ENCODE measurements around the gene EPHA3.

DNA sequence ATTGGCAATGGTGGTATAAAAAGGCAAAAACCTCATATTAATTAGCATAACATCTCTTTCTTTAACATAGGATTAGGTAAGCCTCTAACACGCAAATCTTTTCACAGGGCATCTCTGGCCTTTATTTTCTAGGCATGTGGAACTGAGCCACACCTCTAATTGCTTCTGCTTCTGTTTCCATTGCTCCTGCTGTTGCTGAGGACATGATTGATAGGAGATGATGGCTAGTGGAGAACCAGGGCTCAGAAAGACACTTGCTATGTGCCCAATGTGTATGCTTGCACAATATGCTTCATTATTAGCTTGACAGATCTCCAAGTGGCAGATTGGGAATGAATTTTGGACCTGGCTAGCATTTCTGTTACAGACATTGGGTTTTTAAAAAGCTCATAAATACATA, 114.5 kb downstream of the EPHA3 start:
- TF ChIP-seq, protein P1, sequence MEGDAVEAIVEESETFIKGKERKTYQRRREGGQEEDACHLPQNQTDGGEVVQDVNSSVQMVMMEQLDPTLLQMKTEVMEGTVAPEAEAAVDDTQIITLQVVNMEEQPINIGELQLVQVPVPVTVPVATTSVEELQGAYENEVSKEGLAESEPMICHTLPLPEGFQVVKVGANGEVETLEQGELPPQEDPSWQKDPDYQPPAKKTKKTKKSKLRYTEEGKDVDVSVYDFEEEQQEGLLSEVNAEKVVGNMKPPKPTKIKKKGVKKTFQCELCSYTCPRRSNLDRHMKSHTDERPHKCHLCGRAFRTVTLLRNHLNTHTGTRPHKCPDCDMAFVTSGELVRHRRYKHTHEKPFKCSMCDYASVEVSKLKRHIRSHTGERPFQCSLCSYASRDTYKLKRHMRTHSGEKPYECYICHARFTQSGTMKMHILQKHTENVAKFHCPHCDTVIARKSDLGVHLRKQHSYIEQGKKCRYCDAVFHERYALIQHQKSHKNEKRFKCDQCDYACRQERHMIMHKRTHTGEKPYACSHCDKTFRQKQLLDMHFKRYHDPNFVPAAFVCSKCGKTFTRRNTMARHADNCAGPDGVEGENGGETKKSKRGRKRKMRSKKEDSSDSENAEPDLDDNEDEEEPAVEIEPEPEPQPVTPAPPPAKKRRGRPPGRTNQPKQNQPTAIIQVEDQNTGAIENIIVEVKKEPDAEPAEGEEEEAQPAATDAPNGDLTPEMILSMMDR (IDR thresholded peaks at IDR 0.05), result no peak
- TF ChIP-seq POLR2AphosphoS5 (IDR thresholded peaks at IDR 0.05), result no peak
- no peak for TF ChIP-seq POLR2A (IDR thresholded peaks at IDR 0.05)

Data from suprapubic skin (tissue), 4 donors.